Hematopoietic multipotent progenitor cell (in vitro differentiated cells): ENCODE results near the gene GDF2. TPM values are rescaled to one million over a fixed set of nuclear protein-coding genes. Genes with fewer than 3 reads are reported as not detected.

Source experiments
- DNase-seq, 3 donors: peaks; one replicate each; pipeline ENCODE4 v3.0.0-alpha.2; 2011 to 2015; ENCODE audit warnings: low read depth in 2 of 3, low spot score in 2 of 3
- total RNA-seq: library from RNA; depleted of rRNA; stranded (reverse); fragments of >200 nt; gene quantifications from one replicate; pipeline ENCODE4 v1.2.3, GENCODE V29; 2012

GDF2 gene
- total RNA-seq, 1 donor, result not detected

GRCh38 chr10:47290338-47290737, 31.9 kb upstream of the GDF2 start:
- no peak for DNase-seq

- DNase-seq, result no peak
Measured at GRCh38 chr10:47291682-47292081, 30.6 kb upstream of the GDF2 start.

- no peak for DNase-seq
Measured at GRCh38 chr10:47294057-47294456, 28.2 kb upstream of the GDF2 start.

GRCh38 chr10:47294501-47294900, 27.8 kb upstream of the GDF2 start:
- no peak for DNase-seq

GRCh38 chr10:47295411-47295810, 26.8 kb upstream of the GDF2 start:
- no peak for DNase-seq

- DNase-seq, result no peak
Measured at GRCh38 chr10:47296156-47296894, 25.9 kb upstream of the GDF2 start.

- no peak for DNase-seq
Measured at GRCh38 chr10:47296941-47297340, 25.3 kb upstream of the GDF2 start.

- no peak for DNase-seq
Measured at GRCh38 chr10:47297866-47298540, 24.3 kb upstream of the GDF2 start.

GRCh38 chr10:47298715-47299114, 23.5 kb upstream of the GDF2 start:
- no peak for DNase-seq

GRCh38 chr10:47299611-47300428, 22.4 kb upstream of the GDF2 start, which contains the start of gene GDF10:
TSS of gene GDF10 (plus strand) at chr10:47300197. CDS start at chr10:47300652, 455 bp downstream.
- DNase-seq, result peak in 1 of 3 donors; percentile 24

GRCh38 chr10:47300429-47300931, 21.8 kb upstream of the GDF2 start:
- no peak for DNase-seq

GRCh38 chr10:47301833-47302232, 20.4 kb upstream of the GDF2 start:
- no peak for DNase-seq

- no peak for DNase-seq
Measured at GRCh38 chr10:47303105-47303504, 19.1 kb upstream of the GDF2 start.

- no peak for DNase-seq
Measured at GRCh38 chr10:47303866-47304265, 18.4 kb upstream of the GDF2 start.

- DNase-seq, result no peak
Measured at GRCh38 chr10:47305566-47305965, 16.7 kb upstream of the GDF2 start.

GRCh38 chr10:47306387-47307210, 15.7 kb upstream of the GDF2 start:
- peak in 2 of 3 donors; percentile 32 to 77 for DNase-seq

GRCh38 chr10:47307381-47307780, 14.9 kb upstream of the GDF2 start:
- no peak for DNase-seq

GRCh38 chr10:47308775-47309174, 13.5 kb upstream of the GDF2 start:
- no peak for DNase-seq

GRCh38 chr10:47309408-47310089, 12.7 kb upstream of the GDF2 start:
- DNase-seq, result peak in 1 of 3 donors; percentile 30

- no peak for DNase-seq
Measured at GRCh38 chr10:47310090-47310505, 12.2 kb upstream of the GDF2 start.
